Hepatocyte (in vitro differentiated cells): ENCODE results near the gene SLC26A6. TPM values are rescaled to one million over a fixed set of nuclear protein-coding genes. Genes with fewer than 3 reads are reported as not detected.

Source experiments
- DNase-seq: peaks from one replicate; pipeline ENCODE4 v3.0.0-alpha.2; 2016; ENCODE audit warnings: low spot score
- H2AFZ ChIP-seq: fragments of 200-600 bp; sonication (generic); 2 replicates; pipeline ENCODE4 v1.6.0; 2016; ENCODE audit warnings: antibody characterized with exemption, mild to moderate bottlenecking
- H3K27ac ChIP-seq: fragments of 200-600 bp; sonication (generic); 2 replicates; pipeline ENCODE4 v1.5.1; 2016; ENCODE audit warnings: mild to moderate bottlenecking
- H3K27me3 ChIP-seq: fragments of 200-600 bp; sonication (generic); 2 replicates; pipeline ENCODE4 v1.6.1; 2016
- H3K36me3 ChIP-seq: fragments of 200-600 bp; sonication (generic); replicated peaks from 2 replicates; pipeline ENCODE4 v1.5.1; 2016; ENCODE audit warnings: low read depth; ENCODE audit not compliant: insufficient read depth
- H3K4me1 ChIP-seq: fragments of 200-600 bp; sonication (generic); 2 replicates; pipeline ENCODE4 v1.5.1; 2016; ENCODE audit warnings: mild to moderate bottlenecking, moderate library complexity; ENCODE audit not compliant: insufficient read depth
- H3K4me2 ChIP-seq: fragments of 200-600 bp; sonication (generic); 2 replicates; pipeline ENCODE4 v1.6.0; 2016
- H3K4me3 ChIP-seq: fragments of 200-600 bp; sonication (generic); 2 replicates; pipeline ENCODE4 v1.5.1; 2016; ENCODE audit warnings: mild to moderate bottlenecking
- H3K79me2 ChIP-seq: fragments of 200-600 bp; sonication (generic); 2 replicates; pipeline ENCODE4 v1.6.0; 2017; ENCODE audit warnings: mild to moderate bottlenecking
- H3K9me2 ChIP-seq: fragments of 200-600 bp; sonication (generic); replicated peaks from 2 replicates; pipeline ENCODE4 v1.6.0; 2017; ENCODE audit warnings: mild to moderate bottlenecking; ENCODE audit not compliant: insufficient read depth
- H3K9me3 ChIP-seq: fragments of 200-600 bp; sonication (generic); 2 replicates; pipeline ENCODE4 v1.5.1; 2016; ENCODE audit warnings: low read depth, mild to moderate bottlenecking
- H4K20me1 ChIP-seq: fragments of 200-600 bp; sonication (generic); 2 replicates; pipeline ENCODE4 v1.6.0; 2016; ENCODE audit warnings: mild to moderate bottlenecking; ENCODE audit not compliant: insufficient read depth, poor library complexity, severe bottlenecking
- EZH2 ChIP-seq: fragments of 200-600 bp; sonication (generic); IDR thresholded peaks from 2 replicates; pipeline ENCODE4 v1.6.1; 2016; ENCODE audit warnings: antibody characterized with exemption, mild to moderate bottlenecking, borderline replicate concordance
- EZH2phosphoT487 ChIP-seq: fragments of 200-600 bp; sonication (generic); IDR thresholded peaks from one replicate; pipeline ENCODE4 v1.6.1; 2018; ENCODE audit warnings: antibody characterized with exemption, mild to moderate bottlenecking, low read depth, moderate library complexity; ENCODE audit not compliant: unreplicated experiment, severe bottlenecking
- WGBS: methylation state at CpG from one replicate; pipeline ENCODE4 v1.1.6; 2016; ENCODE audit warnings: low lambda C conversion rate; ENCODE audit errors: missing lambda C conversion rate; 5-methylcytosine and 5-hydroxymethylcytosine counted together
- polyA plus RNA-seq: library from polyadenylated mRNA; unstranded; fragments of >200 nt; fragmentation: Nextera tagmentation; extraction: Ambion mirVana; gene quantifications from 2 replicates; pipeline ENCODE4 v1.2.1, GENCODE V29; 2016
- total RNA-seq: library from RNA; depleted of rRNA; stranded (reverse); fragments of >200 nt; gene quantifications from 2 replicates; pipeline ENCODE4 v1.2.3, GENCODE V29; 2014
- TF ChIP-seq, protein P1 (sequence below): fragments of 200-600 bp; sonication (generic); IDR thresholded peaks from 2 replicates; pipeline ENCODE4 v1.5.1; 2016; ENCODE audit warnings: antibody characterized with exemption, mild to moderate bottlenecking; ENCODE audit not compliant: poor library complexity

The SLC26A6 gene
- total and polyA plus RNA-seq, 2 experiments from 2014 or later: 53.7 to 56.6 TPM

DNA sequence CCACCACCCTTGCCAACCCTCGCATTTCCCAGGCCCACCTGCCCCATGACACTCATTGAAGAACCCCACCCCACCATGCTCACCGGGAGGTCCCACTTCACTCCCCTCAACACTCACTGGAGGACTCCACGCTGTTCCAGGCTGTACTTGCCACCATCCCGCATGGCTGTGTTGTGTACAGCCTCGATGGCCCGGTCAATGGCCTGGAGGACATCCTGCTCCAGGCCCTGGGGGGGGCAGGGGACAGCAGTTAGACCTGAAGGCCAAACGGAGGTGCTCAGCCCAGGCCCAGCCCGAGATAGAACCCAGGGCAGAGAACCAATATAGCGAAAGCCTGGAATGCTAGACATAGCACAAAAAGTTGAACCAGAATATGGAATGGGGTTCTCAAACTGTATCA, 47.5 kb upstream of the SLC26A6 start:
- WGBS: 91% methylated on average over 9 of the region's 9 CpGs
- Histone ChIP-seq H3K4me1 (peaks cover 30% of the 10 kb centered on the region), H3K27me3 (no peaks in the 10 kb centered on the region), H2AFZ (no peak overlapping the region), H3K36me3 (no peaks in the 10 kb centered on the region), H3K79me2 (peaks cover 20% of the 10 kb centered on the region), H3K4me3 (no peak overlapping the region), H3K9me2 (no peaks in the 10 kb centered on the region), H3K4me2 (peak overlapping the region; percentile 99), H3K27ac (no peak overlapping the region), H3K9me3 (no peaks in the 10 kb centered on the region), H4K20me1 (peaks cover 17% of the 10 kb centered on the region)
- no peak for TF ChIP-seq EZH2
- TF ChIP-seq, protein P1, sequence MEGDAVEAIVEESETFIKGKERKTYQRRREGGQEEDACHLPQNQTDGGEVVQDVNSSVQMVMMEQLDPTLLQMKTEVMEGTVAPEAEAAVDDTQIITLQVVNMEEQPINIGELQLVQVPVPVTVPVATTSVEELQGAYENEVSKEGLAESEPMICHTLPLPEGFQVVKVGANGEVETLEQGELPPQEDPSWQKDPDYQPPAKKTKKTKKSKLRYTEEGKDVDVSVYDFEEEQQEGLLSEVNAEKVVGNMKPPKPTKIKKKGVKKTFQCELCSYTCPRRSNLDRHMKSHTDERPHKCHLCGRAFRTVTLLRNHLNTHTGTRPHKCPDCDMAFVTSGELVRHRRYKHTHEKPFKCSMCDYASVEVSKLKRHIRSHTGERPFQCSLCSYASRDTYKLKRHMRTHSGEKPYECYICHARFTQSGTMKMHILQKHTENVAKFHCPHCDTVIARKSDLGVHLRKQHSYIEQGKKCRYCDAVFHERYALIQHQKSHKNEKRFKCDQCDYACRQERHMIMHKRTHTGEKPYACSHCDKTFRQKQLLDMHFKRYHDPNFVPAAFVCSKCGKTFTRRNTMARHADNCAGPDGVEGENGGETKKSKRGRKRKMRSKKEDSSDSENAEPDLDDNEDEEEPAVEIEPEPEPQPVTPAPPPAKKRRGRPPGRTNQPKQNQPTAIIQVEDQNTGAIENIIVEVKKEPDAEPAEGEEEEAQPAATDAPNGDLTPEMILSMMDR: no peak
- TF ChIP-seq EZH2phosphoT487: no peak
- DNase-seq: no peak

- Histone ChIP-seq H3K4me2 (no peak overlapping the region), H3K27me3 (no peaks in the 10 kb centered on the region), H3K79me2 (peaks cover 20% of the 10 kb centered on the region), H3K4me3 (no peak overlapping the region), H3K27ac (no peak overlapping the region), H3K36me3 (no peaks in the 10 kb centered on the region), H3K9me3 (no peaks in the 10 kb centered on the region), H3K9me2 (no peaks in the 10 kb centered on the region), H2AFZ (no peak overlapping the region), H4K20me1 (peaks cover 11% of the 10 kb centered on the region), H3K4me1 (peaks cover 30% of the 10 kb centered on the region)
- WGBS: 96% methylated on average over 17 of the region's 17 CpGs
- TF ChIP-seq, protein P1: no peak
- no peak for TF ChIP-seq EZH2phosphoT487
- TF ChIP-seq EZH2: no peak
- DNase-seq: no peak
Measured at GRCh38 chr3:48681974-48682610, 46.8 kb upstream of the SLC26A6 start.

- Histone ChIP-seq H3K27ac (no peak overlapping the region), H3K36me3 (no peaks in the 10 kb centered on the region), H3K4me1 (peaks cover 27% of the 10 kb centered on the region), H3K9me2 (no peaks in the 10 kb centered on the region), H3K79me2 (peaks cover 20% of the 10 kb centered on the region), H4K20me1 (peaks cover 9% of the 10 kb centered on the region), H3K9me3 (no peaks in the 10 kb centered on the region), H3K27me3 (no peaks in the 10 kb centered on the region), H3K4me2 (no peak overlapping the region), H2AFZ (no peak overlapping the region), H3K4me3 (no peak overlapping the region)
- TF ChIP-seq EZH2phosphoT487 (no peak), EZH2 (no peak)
- TF ChIP-seq, protein P1: no peak
- 98% methylated on average over 6 of the region's 7 CpGs for WGBS
- DNase-seq: no peak
Measured at GRCh38 chr3:48681541-48681880, 46.2 kb upstream of the SLC26A6 start.
